Measurements from ENCODE around the gene PXMP2. TPM values are rescaled to one million over a fixed set of nuclear protein-coding genes. Genes with fewer than 3 reads are reported as not detected.

Gene PXMP2
- total RNA-seq, 1 donor: 10.1 TPM

DNA sequence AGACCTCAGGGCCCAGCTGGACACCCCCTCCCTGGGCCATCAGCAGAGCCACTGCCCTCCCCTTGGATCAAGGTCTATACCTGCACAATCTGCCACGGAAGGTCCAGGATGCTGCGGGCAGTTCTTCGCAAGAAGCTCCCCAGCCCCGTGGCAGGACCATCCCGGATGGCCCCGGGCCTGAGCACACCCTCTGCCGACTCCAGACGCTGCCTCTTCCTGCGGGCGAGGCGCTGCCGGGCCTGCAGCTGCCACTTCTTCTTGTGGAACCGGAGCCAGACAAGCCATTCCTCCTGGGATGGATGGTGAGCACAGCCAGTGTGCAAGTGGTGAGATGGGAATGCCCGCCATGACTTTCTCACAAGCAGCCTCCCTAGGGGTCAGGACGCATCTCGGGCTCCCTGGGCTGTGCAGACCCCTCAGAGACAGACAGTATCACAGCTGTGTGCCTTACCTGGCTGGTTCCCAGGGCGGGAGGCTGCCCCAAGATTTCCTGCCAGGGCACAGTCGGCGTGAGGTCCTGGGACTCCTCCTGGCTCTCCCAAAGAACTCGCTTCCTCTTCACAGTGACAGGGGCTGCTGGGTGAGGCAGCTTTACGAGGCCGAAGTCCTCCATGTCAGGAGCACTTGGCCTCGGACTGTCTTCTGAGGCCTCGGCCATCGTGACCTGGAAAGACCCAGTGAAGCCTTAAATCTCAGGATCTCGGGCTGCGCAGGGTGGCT lies 38.0 kb upstream of the PXMP2 start:
- Histone ChIP-seq H3K36me3 (ENCODE audit: insufficient read depth, low read length) (peaks cover 22% of the 10 kb centered on the region), H2AFZ (ENCODE audit: low read length) (no peak overlapping the region), H3K27me3 (ENCODE audit: insufficient read depth, low read length) (no peaks in the 10 kb centered on the region), H3K4me1 (ENCODE audit: insufficient read depth, low read length) (no peaks in the 10 kb centered on the region), H3K4me2 (ENCODE audit: insufficient read depth, low read length) (no peak overlapping the region), H4K20me1 (ENCODE audit: insufficient read depth, low read length) (no peaks in the 10 kb centered on the region), H3K9me3 (ENCODE audit: low read depth, low read length) (no peaks in the 10 kb centered on the region), H3K27ac (ENCODE audit: low read depth, low read length) (no peak overlapping the region), H3K79me2 (ENCODE audit: insufficient read depth, low read length) (no peaks in the 10 kb centered on the region), H3K4me3 (ENCODE audit: insufficient read depth, low read length) (no peak overlapping the region)
- TF ChIP-seq, protein P1, sequence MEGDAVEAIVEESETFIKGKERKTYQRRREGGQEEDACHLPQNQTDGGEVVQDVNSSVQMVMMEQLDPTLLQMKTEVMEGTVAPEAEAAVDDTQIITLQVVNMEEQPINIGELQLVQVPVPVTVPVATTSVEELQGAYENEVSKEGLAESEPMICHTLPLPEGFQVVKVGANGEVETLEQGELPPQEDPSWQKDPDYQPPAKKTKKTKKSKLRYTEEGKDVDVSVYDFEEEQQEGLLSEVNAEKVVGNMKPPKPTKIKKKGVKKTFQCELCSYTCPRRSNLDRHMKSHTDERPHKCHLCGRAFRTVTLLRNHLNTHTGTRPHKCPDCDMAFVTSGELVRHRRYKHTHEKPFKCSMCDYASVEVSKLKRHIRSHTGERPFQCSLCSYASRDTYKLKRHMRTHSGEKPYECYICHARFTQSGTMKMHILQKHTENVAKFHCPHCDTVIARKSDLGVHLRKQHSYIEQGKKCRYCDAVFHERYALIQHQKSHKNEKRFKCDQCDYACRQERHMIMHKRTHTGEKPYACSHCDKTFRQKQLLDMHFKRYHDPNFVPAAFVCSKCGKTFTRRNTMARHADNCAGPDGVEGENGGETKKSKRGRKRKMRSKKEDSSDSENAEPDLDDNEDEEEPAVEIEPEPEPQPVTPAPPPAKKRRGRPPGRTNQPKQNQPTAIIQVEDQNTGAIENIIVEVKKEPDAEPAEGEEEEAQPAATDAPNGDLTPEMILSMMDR (IDR thresholded peaks at IDR 0.05; ENCODE audit: extremely low read depth, low read depth, low read length): no peak
- DNase-seq (ENCODE audit: insufficient read length, low spot score, missing footprints): peak; percentile 83

DNA sequence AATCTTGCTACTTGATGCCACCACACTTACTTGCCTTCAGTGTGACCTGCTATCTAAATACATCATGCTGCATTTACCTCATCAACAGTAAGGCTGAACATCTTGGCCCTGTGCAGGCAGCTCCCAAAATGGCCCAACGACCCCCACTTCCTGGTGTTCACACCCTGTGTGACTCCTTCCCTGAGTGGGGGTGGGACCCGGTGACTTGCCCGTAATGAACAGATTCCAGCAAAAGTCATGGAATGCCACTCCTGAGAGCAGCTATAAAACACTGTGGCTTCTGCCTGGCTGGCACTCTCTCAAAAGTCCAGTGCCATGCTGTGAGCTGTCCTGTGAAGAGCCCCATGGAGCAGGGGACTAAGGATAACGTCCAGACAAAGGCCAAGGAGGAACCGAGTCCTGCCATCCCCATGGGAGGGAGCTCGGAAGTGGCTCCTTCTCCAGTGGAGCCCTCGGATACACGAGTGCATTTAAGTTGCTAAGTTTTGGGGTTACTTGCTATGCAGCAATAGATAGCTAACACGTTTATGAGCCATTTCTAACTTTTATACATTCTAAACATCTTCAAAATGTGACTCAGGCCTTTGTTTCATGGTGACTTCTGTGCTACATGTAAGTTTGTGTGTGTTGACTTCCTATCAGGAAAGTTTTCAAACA lies 35.8 kb upstream of the PXMP2 start:
- Histone ChIP-seq H4K20me1 (ENCODE audit: insufficient read depth, low read length) (no peaks in the 10 kb centered on the region), H3K4me3 (ENCODE audit: insufficient read depth, low read length) (no peak overlapping the region), H3K36me3 (ENCODE audit: insufficient read depth, low read length) (peaks cover 27% of the 10 kb centered on the region), H2AFZ (ENCODE audit: low read length) (no peak overlapping the region), H3K9me3 (ENCODE audit: low read depth, low read length) (no peaks in the 10 kb centered on the region), H3K27me3 (ENCODE audit: insufficient read depth, low read length) (no peaks in the 10 kb centered on the region), H3K79me2 (ENCODE audit: insufficient read depth, low read length) (no peaks in the 10 kb centered on the region), H3K4me2 (ENCODE audit: insufficient read depth, low read length) (no peak overlapping the region), H3K4me1 (ENCODE audit: insufficient read depth, low read length) (no peaks in the 10 kb centered on the region), H3K27ac (ENCODE audit: low read depth, low read length) (no peak overlapping the region)
- TF ChIP-seq, protein P1 (IDR thresholded peaks at IDR 0.05; ENCODE audit: extremely low read depth, low read depth, low read length): no peak
- DNase-seq (ENCODE audit: insufficient read length, low spot score, missing footprints): peak; percentile 13

DNA sequence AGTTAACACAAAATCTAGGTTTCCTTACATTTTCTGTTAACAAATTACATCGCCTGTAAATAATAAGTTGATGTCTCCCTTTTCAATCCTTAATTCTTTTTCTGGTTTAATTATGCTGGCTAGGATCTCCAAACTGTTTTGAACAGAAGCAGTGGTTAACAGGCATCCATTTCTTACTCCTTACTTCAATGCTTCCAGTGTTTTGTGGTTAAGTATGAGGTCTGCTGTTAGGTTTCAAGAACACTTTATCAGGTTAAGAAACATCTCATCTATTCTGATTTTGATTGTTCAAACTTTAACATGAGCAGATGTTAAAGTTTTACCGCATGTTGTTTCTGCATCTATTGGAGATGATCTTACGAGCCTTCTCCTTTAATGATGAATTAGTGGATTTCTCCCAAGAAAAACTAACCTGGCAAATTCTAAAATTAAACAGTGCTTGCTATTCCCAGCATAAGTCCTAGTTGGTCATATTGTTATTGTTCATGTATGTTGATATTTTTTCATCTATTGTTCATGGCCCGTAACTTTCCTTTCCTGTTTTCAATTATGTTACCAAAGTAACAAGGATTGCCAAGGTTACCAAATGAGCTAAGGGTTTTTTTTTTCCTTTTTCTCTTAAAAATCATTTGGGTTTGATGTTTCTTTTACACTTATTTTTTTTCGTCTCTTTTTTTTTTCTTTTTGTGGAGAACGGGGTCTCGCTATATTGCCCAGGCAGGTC lies 33.7 kb upstream of the PXMP2 start:
- peaks cover 31% of the 10 kb centered on the region for H3K36me3 ChIP-seq (ENCODE audit: insufficient read depth, low read length)
- H4K20me1 ChIP-seq (ENCODE audit: insufficient read depth, low read length): no peaks in the 10 kb centered on the region
- no peak overlapping the region for H3K27ac ChIP-seq (ENCODE audit: low read depth, low read length)
- no peaks in the 10 kb centered on the region for H3K27me3 ChIP-seq (ENCODE audit: insufficient read depth, low read length)
- H3K79me2 ChIP-seq (ENCODE audit: insufficient read depth, low read length): no peaks in the 10 kb centered on the region
- no peaks in the 10 kb centered on the region for H3K4me1 ChIP-seq (ENCODE audit: insufficient read depth, low read length)
- H2AFZ ChIP-seq (ENCODE audit: low read length): no peak overlapping the region
- no peak overlapping the region for H3K4me2 ChIP-seq (ENCODE audit: insufficient read depth, low read length)
- no peaks in the 10 kb centered on the region for H3K9me3 ChIP-seq (ENCODE audit: low read depth, low read length)
- no peak overlapping the region for H3K4me3 ChIP-seq (ENCODE audit: insufficient read depth, low read length)
- TF ChIP-seq, protein P1 (IDR thresholded peaks at IDR 0.05; ENCODE audit: extremely low read depth, low read depth, low read length): no peak
- DNase-seq (ENCODE audit: insufficient read length, low spot score, missing footprints): peak; percentile 9

Measured in osteoblast (primary cell).